Astrocyte (in vitro differentiated cells and primary cell): ENCODE measurements around the gene RAVER1. TPM values are rescaled to one million over a fixed set of nuclear protein-coding genes. Genes with fewer than 3 reads are reported as not detected.

Source experiments
- DNase-seq: peaks from one replicate; pipeline ENCODE4 v3.0.0-alpha.2; 2010; ENCODE audit warnings: low read depth
- FAIRE-seq: peaks from 2 replicates; lab custom pipeline; 2011; peaks lifted over from hg19 to GRCh38; lab: Jason Lieb, UNC
- H2AFZ ChIP-seq: 2 replicates; pipeline ENCODE4 v1.6.0; 2012; ENCODE audit warnings: low read depth, low read length, inconsistent platforms
- H3K27ac ChIP-seq: 2 replicates; pipeline ENCODE4 v1.5.1; 2011; ENCODE audit warnings: low read depth, low read length, inconsistent platforms
- H3K27me3 ChIP-seq: 2 replicates; pipeline ENCODE4 v1.6.0; 2011; ENCODE audit warnings: low read length, inconsistent platforms; ENCODE audit not compliant: insufficient read depth
- H3K36me3 ChIP-seq: 2 replicates; pipeline ENCODE4 v1.5.1; 2011; ENCODE audit warnings: low read length, inconsistent platforms; ENCODE audit not compliant: insufficient read depth
- H3K4me1 ChIP-seq: 2 replicates; pipeline ENCODE4 v1.5.1; 2011; ENCODE audit warnings: low read length, inconsistent platforms; ENCODE audit not compliant: insufficient read depth
- H3K4me2 ChIP-seq: 2 replicates; pipeline ENCODE4 v1.6.0; 2012; ENCODE audit warnings: low read length, inconsistent platforms
- H3K4me3 ChIP-seq: 2 replicates; pipeline ENCODE4 v1.5.1; 2011; ENCODE audit warnings: low read depth, mild to moderate bottlenecking, low read length, inconsistent platforms; ENCODE audit not compliant: insufficient read depth
- H3K79me2 ChIP-seq: 2 replicates; pipeline ENCODE4 v1.6.0; 2012; ENCODE audit warnings: mild to moderate bottlenecking, low read length, inconsistent platforms; ENCODE audit not compliant: insufficient read depth
- H3K9ac ChIP-seq: 2 replicates; pipeline ENCODE4 v1.6.0; 2012; ENCODE audit warnings: mild to moderate bottlenecking, low read length, inconsistent platforms
- H3K9me3 ChIP-seq: 2 replicates; pipeline ENCODE4 v1.5.1; 2012; ENCODE audit warnings: low read depth, mild to moderate bottlenecking, low read length, inconsistent platforms; ENCODE audit not compliant: insufficient read depth
- H4K20me1 ChIP-seq: 2 replicates; pipeline ENCODE4 v1.6.0; 2012; ENCODE audit warnings: low read length, inconsistent platforms; ENCODE audit not compliant: insufficient read depth
- H3K27ac Mint-ChIP-seq: one replicate; pipeline ENCODE4 v1.8.0; 2021; ENCODE audit warnings: mild to moderate bottlenecking, mixed read lengths; ENCODE audit not compliant: unreplicated experiment
- H3K27me3 Mint-ChIP-seq: one replicate; pipeline ENCODE4 v1.8.0; 2021; ENCODE audit warnings: low read depth, mixed read lengths; ENCODE audit not compliant: unreplicated experiment
- H3K36me3 Mint-ChIP-seq: one replicate; pipeline ENCODE4 v1.8.0; 2021; ENCODE audit warnings: low read depth, mixed read lengths; ENCODE audit not compliant: unreplicated experiment
- H3K4me1 Mint-ChIP-seq: one replicate; pipeline ENCODE4 v1.8.0; 2021; ENCODE audit warnings: low read depth, mixed read lengths; ENCODE audit not compliant: unreplicated experiment
- H3K4me3 Mint-ChIP-seq: one replicate; pipeline ENCODE4 v1.8.0; 2021; ENCODE audit warnings: mild to moderate bottlenecking, moderate library complexity, mixed read lengths; ENCODE audit not compliant: unreplicated experiment
- H3K9me3 Mint-ChIP-seq: one replicate; pipeline ENCODE4 v1.8.0; 2021; ENCODE audit warnings: mild to moderate bottlenecking, mixed read lengths; ENCODE audit not compliant: unreplicated experiment
- CTCF ChIP-seq: IDR thresholded peaks from 2 replicates; pipeline ENCODE4 v1.5.1; 2011; ENCODE audit warnings: low read depth, mild to moderate bottlenecking, inconsistent platforms, low read length, moderate library complexity; ENCODE audit not compliant: insufficient read depth
- EZH2 ChIP-seq: IDR thresholded peaks from 2 replicates; pipeline ENCODE4 v1.6.1; 2012; ENCODE audit warnings: mild to moderate bottlenecking, low read length, inconsistent platforms; ENCODE audit not compliant: insufficient read depth
- total RNA-seq: library from RNA; stranded (reverse); gene quantifications from 2 replicates; pipeline ENCODE4 v1.2.1, GENCODE V29; 2021

RAVER1 gene
- total RNA-seq, 1 donor from 2014 or later = 29.6 TPM

GRCh38 chr19:10329555-10329954, 3.8 kb downstream of the RAVER1 start:
- Histone ChIP-seq H3K4me3 (no peak overlapping the region), H3K4me1 (peaks cover 13% of the 10 kb centered on the region), H3K9me3 (no peaks in the 10 kb centered on the region), H3K4me2 (no peak overlapping the region), H3K27me3 (no peaks in the 10 kb centered on the region), H2AFZ (no peak overlapping the region), H4K20me1 (peaks cover 56% of the 10 kb centered on the region), H3K27ac (no peak overlapping the region), H3K9ac (no peak overlapping the region), H3K79me2 (peaks cover 52% of the 10 kb centered on the region), H3K36me3 (peaks cover 22% of the 10 kb centered on the region)
- Mint-ChIP-seq H3K27ac (no peak overlapping the region), H3K27me3 (no peaks in the 10 kb centered on the region), H3K4me1 (peaks cover 2% of the 10 kb centered on the region), H3K4me3 (no peak overlapping the region), H3K36me3 (peaks cover 8% of the 10 kb centered on the region), H3K9me3 (no peaks in the 10 kb centered on the region)
- no peak for TF ChIP-seq EZH2
- TF ChIP-seq CTCF = no peak
- FAIRE-seq (no peak), DNase-seq (no peak)

- Histone ChIP-seq H3K36me3 (peaks cover 25% of the 10 kb centered on the region), H3K4me2 (no peak overlapping the region), H2AFZ (no peak overlapping the region), H3K4me3 (no peak overlapping the region), H3K27ac (no peak overlapping the region), H3K79me2 (peaks cover 52% of the 10 kb centered on the region), H3K27me3 (no peaks in the 10 kb centered on the region), H3K4me1 (peaks cover 6% of the 10 kb centered on the region), H4K20me1 (peaks cover 56% of the 10 kb centered on the region), H3K9me3 (no peaks in the 10 kb centered on the region), H3K9ac (no peak overlapping the region)
- DNase-seq (no peak), FAIRE-seq (no peak)
- Mint-ChIP-seq H3K27me3 (no peaks in the 10 kb centered on the region), H3K27ac (no peak overlapping the region), H3K36me3 (peaks cover 9% of the 10 kb centered on the region), H3K4me3 (no peak overlapping the region), H3K9me3 (no peaks in the 10 kb centered on the region), H3K4me1 (peaks cover 2% of the 10 kb centered on the region)
- TF ChIP-seq CTCF = no peak
- TF ChIP-seq EZH2 = no peak
Measured at GRCh38 chr19:10328558-10329429, 4.5 kb downstream of the RAVER1 start.

- H3K9ac ChIP-seq = no peak overlapping the region
- TF ChIP-seq EZH2 (no peak), CTCF (no peak)
- FAIRE-seq (no peak), DNase-seq (no peak)
- no peaks in the 10 kb centered on the region for H3K27me3 Mint-ChIP-seq
- no peak overlapping the region for H3K27ac ChIP-seq
- peaks cover 13% of the 10 kb centered on the region for H3K36me3 Mint-ChIP-seq
- H3K4me2 ChIP-seq = no peak overlapping the region
- no peak overlapping the region for H2AFZ ChIP-seq
- peaks cover 4% of the 10 kb centered on the region for H3K4me1 ChIP-seq
- H3K4me1 Mint-ChIP-seq = peaks cover 2% of the 10 kb centered on the region
- H3K36me3 ChIP-seq = peaks cover 25% of the 10 kb centered on the region
- no peaks in the 10 kb centered on the region for H3K9me3 ChIP-seq
- no peak overlapping the region for H3K27ac Mint-ChIP-seq
- no peak overlapping the region for H3K4me3 Mint-ChIP-seq
- H3K4me3 ChIP-seq = no peak overlapping the region
- H3K79me2 ChIP-seq = peaks cover 49% of the 10 kb centered on the region
- no peaks in the 10 kb centered on the region for H3K27me3 ChIP-seq
- H4K20me1 ChIP-seq = peaks cover 63% of the 10 kb centered on the region
- H3K9me3 Mint-ChIP-seq = no peaks in the 10 kb centered on the region
Measured at GRCh38 chr19:10327793-10328192, 5.5 kb downstream of the RAVER1 start.
